HEK293 (cell line): ENCODE results near the gene PARP9.

Source experiments
- BCL11B ChIP-seq: fragments of 450-650 bp; formaldehyde crosslinking; IDR thresholded peaks from 2 replicates; pipeline ENCODE4 v1.5.1; 2016; ENCODE audit warnings: low read depth, missing biosample characterization, missing genetic modification characterization
- FEZF1 ChIP-seq: fragments of 450-650 bp; formaldehyde crosslinking; IDR thresholded peaks from 2 replicates; pipeline ENCODE4 v1.5.1; 2016; ENCODE audit warnings: missing biosample characterization, missing genetic modification characterization
- GFI1B ChIP-seq: fragments of 450-650 bp; formaldehyde crosslinking; IDR thresholded peaks from 2 replicates; pipeline ENCODE4 v1.5.1; 2016; ENCODE audit warnings: missing biosample characterization, missing genetic modification characterization
- IKZF3 ChIP-seq: fragments of 450-650 bp; IDR thresholded peaks from 2 replicates; pipeline ENCODE4 v1.5.0; 2018; ENCODE audit warnings: missing biosample characterization, mild to moderate bottlenecking, missing genetic modification characterization, moderate library complexity
- KLF16 ChIP-seq: fragments of 450-650 bp; formaldehyde crosslinking; IDR thresholded peaks from 2 replicates; pipeline ENCODE4 v1.5.1; 2017; ENCODE audit warnings: missing biosample characterization, missing genetic modification characterization
- KLF17 ChIP-seq: fragments of 450-650 bp; formaldehyde crosslinking; IDR thresholded peaks from 2 replicates; pipeline ENCODE4 v1.5.1; 2016; ENCODE audit warnings: missing biosample characterization, missing genetic modification characterization
- PRDM6 ChIP-seq: fragments of 450-650 bp; formaldehyde crosslinking; IDR thresholded peaks from 2 replicates; pipeline ENCODE4 v1.5.1; 2017; ENCODE audit warnings: missing biosample characterization, missing genetic modification characterization
- SP2 ChIP-seq: fragments of 450-650 bp; formaldehyde crosslinking; IDR thresholded peaks from 2 replicates; pipeline ENCODE4 v1.5.1; 2016; ENCODE audit warnings: missing biosample characterization, missing genetic modification characterization
- YY2 ChIP-seq: fragments of 450-650 bp; formaldehyde crosslinking; IDR thresholded peaks from 2 replicates; pipeline ENCODE4 v1.5.1; 2016; ENCODE audit warnings: missing biosample characterization, missing genetic modification characterization
- ZBTB21 ChIP-seq: fragments of 450-650 bp; formaldehyde crosslinking; IDR thresholded peaks from 2 replicates; pipeline ENCODE4 v1.5.1; 2017; ENCODE audit warnings: missing biosample characterization, missing genetic modification characterization
- ZEB2 ChIP-seq: fragments of 450-650 bp; formaldehyde crosslinking; IDR thresholded peaks from 2 replicates; pipeline ENCODE4 v1.5.1; 2016; ENCODE audit warnings: missing biosample characterization, missing genetic modification characterization
- ZIC2 ChIP-seq: fragments of 450-650 bp; formaldehyde crosslinking; IDR thresholded peaks from 2 replicates; pipeline ENCODE4 v1.5.1; 2016; ENCODE audit warnings: missing biosample characterization, missing genetic modification characterization
- ZNF138 ChIP-seq: fragments of 450-650 bp; formaldehyde crosslinking; IDR thresholded peaks from 2 replicates; pipeline ENCODE4 v1.5.1; 2016; ENCODE audit warnings: missing biosample characterization, missing genetic modification characterization, borderline replicate concordance
- ZNF239 ChIP-seq: fragments of 450-650 bp; formaldehyde crosslinking; IDR thresholded peaks from 2 replicates; pipeline ENCODE4 v1.5.1; 2016; ENCODE audit warnings: missing biosample characterization, missing genetic modification characterization
- ZNF24 ChIP-seq: fragments of 450-650 bp; formaldehyde crosslinking; IDR thresholded peaks from 2 replicates; pipeline ENCODE4 v1.5.1; 2016; ENCODE audit warnings: missing biosample characterization, missing genetic modification characterization
- ZNF274 ChIP-seq, 2 experiments: fragments of 200-500 bp in 1 of 2; fragments of 450-650 bp in 1 of 2; sonication (Bioruptor generic) in 1 of 2; formaldehyde crosslinking in 1 of 2; IDR thresholded peaks; 2 replicates each; pipeline versions ENCODE4 v1.5.1 to v1.6.1; 2014 to 2016; ENCODE audit warnings: borderline replicate concordance in 1 of 2, inconsistent platforms in 1 of 2, low read length in 1 of 2, missing biosample characterization in 1 of 2, missing genetic modification characterization in 1 of 2
- ZNF280C ChIP-seq: fragments of 450-650 bp; formaldehyde crosslinking; IDR thresholded peaks from 2 replicates; pipeline ENCODE4 v1.5.1; 2016; ENCODE audit warnings: missing biosample characterization, missing genetic modification characterization
- ZNF404 ChIP-seq: fragments of 450-650 bp; formaldehyde crosslinking; IDR thresholded peaks from 2 replicates; pipeline ENCODE4 v1.5.1; 2017; ENCODE audit warnings: missing biosample characterization, missing genetic modification characterization
- ZNF48 ChIP-seq: fragments of 450-650 bp; formaldehyde crosslinking; IDR thresholded peaks from 2 replicates; pipeline ENCODE4 v1.5.1; 2016; ENCODE audit warnings: missing biosample characterization, missing genetic modification characterization
- ZNF510 ChIP-seq: fragments of 450-650 bp; formaldehyde crosslinking; IDR thresholded peaks from 2 replicates; pipeline ENCODE4 v1.5.1; 2018; ENCODE audit warnings: mild to moderate bottlenecking, missing genetic modification characterization, missing biosample characterization; ENCODE audit not compliant: insufficient replicate concordance
- ZNF513 ChIP-seq: fragments of 450-650 bp; IDR thresholded peaks from 2 replicates; pipeline ENCODE4 v1.5.1; 2018; ENCODE audit warnings: missing biosample characterization, missing genetic modification characterization
- ZNF529 ChIP-seq: fragments of 450-650 bp; formaldehyde crosslinking; IDR thresholded peaks from 2 replicates; pipeline ENCODE4 v1.5.1; 2017; ENCODE audit warnings: missing genetic modification characterization, missing biosample characterization; ENCODE audit not compliant: insufficient replicate concordance
- ZNF571 ChIP-seq: fragments of 450-650 bp; formaldehyde crosslinking; IDR thresholded peaks from 2 replicates; pipeline ENCODE4 v1.5.0; 2017; ENCODE audit warnings: missing biosample characterization, missing genetic modification characterization
- ZNF600 ChIP-seq: fragments of 450-650 bp; formaldehyde crosslinking; IDR thresholded peaks from 2 replicates; pipeline ENCODE4 v1.5.1; 2016; ENCODE audit warnings: missing biosample characterization, missing genetic modification characterization
- ZNF623 ChIP-seq: fragments of 450-650 bp; formaldehyde crosslinking; IDR thresholded peaks from 2 replicates; pipeline ENCODE4 v1.5.1; 2016; ENCODE audit warnings: missing biosample characterization, missing genetic modification characterization
- ZNF677 ChIP-seq: fragments of 450-650 bp; IDR thresholded peaks from 2 replicates; pipeline ENCODE4 v1.5.0; 2018; ENCODE audit warnings: missing biosample characterization, mild to moderate bottlenecking, missing genetic modification characterization, moderate library complexity
- ZNF777 ChIP-seq: fragments of 450-650 bp; formaldehyde crosslinking; IDR thresholded peaks from 2 replicates; pipeline ENCODE4 v1.5.1; 2017; ENCODE audit warnings: missing biosample characterization, missing genetic modification characterization, borderline replicate concordance
- ZNF791 ChIP-seq: fragments of 450-650 bp; formaldehyde crosslinking; IDR thresholded peaks from 2 replicates; pipeline ENCODE4 v1.5.1; 2016; ENCODE audit warnings: missing biosample characterization, missing genetic modification characterization
- ZSCAN16 ChIP-seq: fragments of 450-650 bp; formaldehyde crosslinking; IDR thresholded peaks from 2 replicates; pipeline ENCODE4 v1.5.1; 2016; ENCODE audit warnings: missing biosample characterization, missing genetic modification characterization
- ZSCAN30 ChIP-seq: fragments of 450-650 bp; IDR thresholded peaks from 2 replicates; pipeline ENCODE4 v1.5.1; 2018; ENCODE audit warnings: missing biosample characterization, mild to moderate bottlenecking, missing genetic modification characterization, moderate library complexity
- ZXDB ChIP-seq: fragments of 450-650 bp; formaldehyde crosslinking; IDR thresholded peaks from 2 replicates; pipeline ENCODE4 v1.5.1; 2016; ENCODE audit warnings: missing biosample characterization, missing genetic modification characterization

PARP9 gene

GRCh38 chr3:122564155-122564912 is at the start of gene PARP9, which contains the start of gene DTX3L (continued):
- TF ChIP-seq ZNF280C = no peak
- TF ChIP-seq ZNF529 (tag by site-specific recombination) = no peak
- peak; percentile 59 for TF ChIP-seq ZXDB (tag by site-specific recombination)
- peak; percentile 46; the same call in 1 of the 2 replicates for TF ChIP-seq ZNF600 (tag by site-specific recombination)
- TF ChIP-seq ZNF404 (tag by site-specific recombination) = no peak
- TF ChIP-seq ZNF24 = no peak
- no peak for TF ChIP-seq ZBTB21
- TF ChIP-seq ZNF677 (tag by site-specific recombination) = no peak
- no peak for TF ChIP-seq ZNF138 (tag by site-specific recombination)
- TF ChIP-seq YY2 (tag by site-specific recombination) = no peak
- TF ChIP-seq ZNF513 (tag by site-specific recombination) = no peak
- TF ChIP-seq ZNF239 (tag by site-specific recombination) = no peak
- TF ChIP-seq FEZF1 (tag by site-specific recombination) = no peak
- no peak; the same call in 1 of the 2 replicates for TF ChIP-seq ZSCAN30 (tag by site-specific recombination)
- TF ChIP-seq BCL11B = no peak
- TF ChIP-seq ZNF274 (IDR thresholded peaks at IDR 0.05; ENCODE audit: low read length) = no peak
- no peak for TF ChIP-seq ZNF274 (tag by site-specific recombination; IDR thresholded peaks at IDR 0.05; ENCODE audit: borderline replicate concordance)
- TF ChIP-seq IKZF3 (tag by site-specific recombination) = no peak
- no peak for TF ChIP-seq ZSCAN16 (tag by site-specific recombination)
- no peak for TF ChIP-seq PRDM6 (tag by site-specific recombination)
- TF ChIP-seq ZNF48 (tag by site-specific recombination) = no peak
- no peak for TF ChIP-seq ZEB2 (tag by site-specific recombination)
- TF ChIP-seq ZIC2 = peak; percentile 58
- peak; percentile 44; the same call in 1 of the 2 replicates for TF ChIP-seq KLF17 (tag by site-specific recombination)
- peak; percentile 46; the same call in 1 of the 2 replicates for TF ChIP-seq KLF16 (tag by site-specific recombination)
- TF ChIP-seq ZNF623 (tag by site-specific recombination) = no peak
- no peak for TF ChIP-seq ZNF571
- TF ChIP-seq SP2 = peak; percentile 59
- TF ChIP-seq GFI1B = no peak
- TF ChIP-seq ZNF777 (tag by site-specific recombination) = no peak
- TF ChIP-seq ZNF510 (tag by site-specific recombination) = no peak
- no peak for TF ChIP-seq ZNF791 (tag by site-specific recombination)
